ENCODE results near the gene ABTB1.
"Not testable (repeated sequence)": the region's sequence is repeated elsewhere in the genome, so short reads cannot be mapped to it uniquely, and the experiment has no call there.

ABTB1 gene

DNA sequence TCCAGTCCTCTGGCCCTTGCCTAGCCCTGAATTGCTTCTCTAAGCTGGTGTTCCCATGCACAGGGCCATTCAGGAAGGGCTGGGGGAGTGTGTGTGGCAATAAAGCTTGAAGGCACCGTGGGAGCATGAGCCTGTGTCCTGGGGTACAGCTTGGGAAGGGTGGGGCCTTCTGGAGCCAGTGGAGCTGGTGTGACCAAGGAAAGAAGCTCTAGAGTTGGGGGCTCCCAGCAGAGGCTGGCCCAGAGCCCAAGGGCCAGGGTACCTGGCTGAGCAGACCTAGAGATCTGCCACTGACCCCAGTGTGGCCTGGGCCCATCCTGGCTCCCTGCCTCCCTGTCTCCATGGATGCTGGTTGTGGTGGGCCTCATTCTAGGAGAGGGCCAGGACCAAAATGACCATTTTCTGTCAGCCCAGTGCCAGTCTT is 8.1 kb downstream of the ABTB1 start:
- H3K4me3 ChIP-seq (ENCODE audit: low read depth, low read length), result no peak overlapping the region
- no peaks in the 10 kb centered on the region for H3K27me3 ChIP-seq (ENCODE audit: control insufficient read depth, insufficient read depth, low read length)
- H3K4me1 ChIP-seq (ENCODE audit: control insufficient read depth, insufficient read depth, low read length), result peaks cover 4% of the 10 kb centered on the region; the same call in 1 of the 2 replicates
- H3K27ac ChIP-seq (ENCODE audit: low read depth, low read length), result no peak overlapping the region
- no peaks in the 10 kb centered on the region for H3K36me3 ChIP-seq (ENCODE audit: control insufficient read depth, insufficient read depth, low read length)
- no peaks in the 10 kb centered on the region for H3K9me3 ChIP-seq (ENCODE audit: control insufficient read depth, insufficient read depth, low read depth, low read length)
- H3K9ac ChIP-seq (ENCODE audit: low read length), result no peak overlapping the region

DNA sequence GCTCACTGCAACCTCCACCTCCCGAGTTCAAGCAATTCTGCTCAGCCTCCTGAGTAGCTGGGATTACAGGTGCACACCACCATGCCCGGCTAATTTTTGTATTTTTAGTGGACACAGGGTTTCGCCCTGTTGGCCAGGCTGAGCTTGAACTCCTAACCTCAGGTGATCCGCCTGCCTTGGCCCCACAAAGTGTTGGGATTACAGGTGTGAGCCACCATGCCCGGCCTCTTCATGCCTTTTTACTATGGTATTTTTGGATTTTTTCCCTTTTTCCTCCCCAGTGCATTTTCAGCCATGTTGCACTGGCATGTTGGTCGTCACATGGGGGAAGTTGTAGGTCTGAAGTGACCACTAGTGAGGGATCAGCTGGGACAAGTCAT is 9.4 kb downstream of the ABTB1 start:
- not testable (repeated sequence) for H3K9ac ChIP-seq (ENCODE audit: low read length); H3K36me3 ChIP-seq (ENCODE audit: control insufficient read depth, insufficient read depth, low read length); H3K27me3 ChIP-seq (ENCODE audit: control insufficient read depth, insufficient read depth, low read length); H3K9me3 ChIP-seq (ENCODE audit: control insufficient read depth, insufficient read depth, low read depth, low read length); H3K27ac ChIP-seq (ENCODE audit: low read depth, low read length); H3K4me3 ChIP-seq (ENCODE audit: low read depth, low read length); H3K4me1 ChIP-seq (ENCODE audit: control insufficient read depth, insufficient read depth, low read length)

DNA sequence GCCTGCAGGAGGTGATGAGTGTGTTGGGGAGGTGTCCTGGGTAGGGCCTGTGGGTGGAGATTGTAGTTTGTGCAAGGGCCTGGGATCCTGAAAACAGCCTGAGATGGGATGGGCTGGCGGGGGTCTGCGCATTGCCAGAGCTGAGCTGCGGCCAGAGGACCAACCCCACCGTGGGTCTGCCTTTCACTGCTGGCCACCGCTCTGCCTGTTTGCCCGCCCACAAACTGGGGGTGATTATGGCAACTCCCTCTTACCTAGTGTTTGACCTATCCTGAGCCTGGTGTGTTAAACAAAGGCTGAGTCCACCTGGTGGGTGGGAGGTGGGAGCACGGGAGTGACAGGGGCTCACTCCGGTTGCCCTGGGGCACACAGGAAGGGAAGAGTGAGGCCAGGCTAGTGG is 9.8 kb downstream of the ABTB1 start:
- Histone ChIP-seq H3K27me3 (ENCODE audit: control insufficient read depth, insufficient read depth, low read length) (no peaks in the 10 kb centered on the region), H3K4me1 (ENCODE audit: control insufficient read depth, insufficient read depth, low read length) (peaks cover 4% of the 10 kb centered on the region; the same call in 1 of the 2 replicates), H3K9me3 (ENCODE audit: control insufficient read depth, insufficient read depth, low read depth, low read length) (no peaks in the 10 kb centered on the region; the same call in 1 of the 2 replicates), H3K27ac (ENCODE audit: low read depth, low read length) (no peak overlapping the region), H3K4me3 (ENCODE audit: low read depth, low read length) (no peak overlapping the region), H3K36me3 (ENCODE audit: control insufficient read depth, insufficient read depth, low read length) (no peaks in the 10 kb centered on the region), H3K9ac (ENCODE audit: low read length) (no peak overlapping the region)

DNA sequence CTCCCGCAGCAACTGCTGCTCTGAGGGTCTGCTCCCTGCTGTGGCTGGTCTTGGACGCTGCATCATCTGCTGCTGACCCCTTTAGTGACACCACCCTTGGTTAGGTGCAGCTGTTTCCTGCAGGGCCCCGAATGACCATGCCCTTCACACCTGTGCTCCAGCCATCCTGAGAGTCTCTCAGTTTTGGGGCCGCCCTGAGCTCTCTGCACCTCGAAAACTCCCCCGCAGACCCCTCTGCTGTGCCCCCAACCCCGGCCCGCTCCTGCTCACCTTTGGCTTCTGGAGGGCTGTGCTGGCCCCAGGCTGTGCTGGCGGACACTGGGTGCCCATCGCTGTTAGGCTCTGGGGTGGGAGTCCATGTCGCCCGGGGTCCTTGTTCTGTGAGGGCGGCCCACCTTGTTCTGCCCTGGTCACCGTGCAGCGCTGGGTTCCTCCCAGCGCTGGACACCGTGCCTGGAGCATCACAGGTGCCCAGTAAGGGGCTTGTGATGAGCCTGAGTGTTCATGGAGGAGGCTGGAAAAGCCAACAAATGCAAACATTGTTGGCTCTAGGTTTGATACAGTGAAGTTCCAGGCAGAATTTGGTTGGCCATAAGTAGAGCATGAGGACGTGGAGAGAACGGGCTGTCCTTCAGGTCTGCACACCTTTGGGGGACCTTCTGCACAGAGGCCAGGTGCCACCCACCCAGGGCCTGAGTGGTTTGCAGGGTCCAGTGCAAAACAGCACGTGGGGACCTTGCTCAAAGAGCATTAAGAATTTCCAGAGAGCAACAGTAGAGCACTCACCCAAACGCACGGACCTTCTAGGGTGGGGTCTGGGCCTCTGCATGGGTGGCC is 12.3 kb downstream of the ABTB1 start:
- Histone ChIP-seq H3K9me3 (ENCODE audit: control insufficient read depth, insufficient read depth, low read depth, low read length) (no peaks in the 10 kb centered on the region; the same call in 1 of the 2 replicates), H3K4me1 (ENCODE audit: control insufficient read depth, insufficient read depth, low read length) (peaks cover 23% of the 10 kb centered on the region), H3K27me3 (ENCODE audit: control insufficient read depth, insufficient read depth, low read length) (no peaks in the 10 kb centered on the region), H3K27ac (ENCODE audit: low read depth, low read length) (no peak overlapping the region), H3K9ac (ENCODE audit: low read length) (no peak overlapping the region), H3K36me3 (ENCODE audit: control insufficient read depth, insufficient read depth, low read length) (no peaks in the 10 kb centered on the region), H3K4me3 (ENCODE audit: low read depth, low read length) (no peak overlapping the region)

DNA sequence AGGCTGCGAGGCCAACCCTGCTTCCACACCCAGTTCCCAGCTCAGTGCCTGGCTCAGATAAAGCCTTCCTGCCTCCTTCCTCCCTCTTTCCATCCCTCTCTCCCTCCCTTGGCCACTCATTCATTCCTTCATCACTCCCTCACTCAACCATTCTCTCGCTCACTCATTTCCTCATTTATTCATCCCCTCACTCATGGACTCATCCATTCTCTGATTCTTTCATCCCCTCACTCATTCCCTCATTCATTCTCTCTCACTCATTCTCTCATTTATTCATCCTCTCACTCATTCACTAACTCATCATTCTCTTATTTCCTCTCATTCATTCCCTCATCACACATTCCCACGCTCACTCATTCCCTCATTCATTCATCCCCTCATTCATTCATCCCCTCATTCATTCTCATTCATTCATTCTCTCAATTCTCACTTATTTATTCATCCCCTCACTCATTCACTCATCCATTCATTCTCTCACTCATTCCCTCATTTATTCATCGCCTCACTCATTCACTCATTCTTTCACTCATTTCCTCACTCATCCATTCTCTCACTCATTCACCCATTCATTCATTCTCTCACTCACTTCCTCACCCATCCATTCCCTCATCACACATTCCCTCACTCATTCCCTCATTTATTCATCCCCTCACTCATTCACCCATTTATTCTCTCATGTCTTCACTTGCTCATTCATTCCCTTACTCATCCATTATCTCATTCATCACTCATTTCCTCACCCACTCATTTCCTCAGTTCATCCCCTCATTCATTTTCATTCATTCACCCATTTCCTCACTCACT is 13.2 kb downstream of the ABTB1 start:
- H3K27me3 ChIP-seq (ENCODE audit: control insufficient read depth, insufficient read depth, low read length), result no peaks in the 10 kb centered on the region
- no peak overlapping the region for H3K9ac ChIP-seq (ENCODE audit: low read length)
- H3K4me3 ChIP-seq (ENCODE audit: low read depth, low read length), result no peak overlapping the region
- H3K4me1 ChIP-seq (ENCODE audit: control insufficient read depth, insufficient read depth, low read length), result peaks cover 30% of the 10 kb centered on the region
- H3K27ac ChIP-seq (ENCODE audit: low read depth, low read length), result no peak overlapping the region
- H3K9me3 ChIP-seq (ENCODE audit: control insufficient read depth, insufficient read depth, low read depth, low read length), result no peaks in the 10 kb centered on the region; the same call in 1 of the 2 replicates
- H3K36me3 ChIP-seq (ENCODE audit: control insufficient read depth, insufficient read depth, low read length), result no peaks in the 10 kb centered on the region

DNA sequence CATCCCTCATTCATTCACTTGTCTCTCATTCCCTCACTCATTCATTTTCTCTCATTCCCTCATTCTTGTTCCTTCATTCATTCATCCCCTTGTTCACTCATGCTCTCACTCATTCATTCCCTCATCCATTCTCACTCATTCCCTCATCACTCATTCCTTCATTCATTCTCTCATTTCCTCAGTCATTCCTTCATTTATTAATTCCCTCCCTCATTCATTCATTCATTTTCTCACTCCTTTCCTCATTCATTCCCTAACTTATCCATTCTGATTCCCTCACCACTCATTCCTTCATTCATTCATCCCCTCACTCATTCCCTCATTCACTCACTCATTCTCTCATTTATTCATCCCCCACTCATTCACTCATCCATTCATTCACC is 13.8 kb downstream of the ABTB1 start:
- Histone ChIP-seq H3K4me3 (ENCODE audit: low read depth, low read length) (no peak overlapping the region), H3K27me3 (ENCODE audit: control insufficient read depth, insufficient read depth, low read length) (no peaks in the 10 kb centered on the region), H3K9me3 (ENCODE audit: control insufficient read depth, insufficient read depth, low read depth, low read length) (no peaks in the 10 kb centered on the region; the same call in 1 of the 2 replicates), H3K36me3 (ENCODE audit: control insufficient read depth, insufficient read depth, low read length) (no peaks in the 10 kb centered on the region), H3K4me1 (ENCODE audit: control insufficient read depth, insufficient read depth, low read length) (peaks cover 30% of the 10 kb centered on the region), H3K27ac (ENCODE audit: low read depth, low read length) (no peak overlapping the region), H3K9ac (ENCODE audit: low read length) (no peak overlapping the region)

DNA sequence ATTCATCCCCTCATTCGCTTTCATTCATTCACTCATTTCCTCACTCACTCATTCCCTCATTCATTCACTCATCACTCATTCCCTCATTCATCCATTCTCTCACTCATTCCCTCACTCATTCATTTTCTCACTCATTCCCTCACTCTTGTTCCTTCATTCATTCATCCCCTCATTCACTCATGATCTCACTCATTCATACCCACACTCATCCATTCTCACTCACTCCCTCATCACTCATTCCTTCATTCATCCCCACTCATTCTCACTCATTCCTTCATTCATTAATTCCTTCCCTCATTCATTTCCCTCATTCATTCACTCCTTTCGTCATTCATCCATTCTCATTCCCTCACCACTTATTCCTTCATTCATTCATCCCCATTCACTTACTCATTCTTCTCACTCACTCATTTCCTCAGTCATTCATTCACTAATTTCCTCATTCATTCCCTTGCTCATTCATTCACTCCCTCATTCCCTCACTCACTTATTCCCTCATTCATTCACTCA is 14.5 kb downstream of the ABTB1 start:
- Histone ChIP-seq H3K9me3 (ENCODE audit: control insufficient read depth, insufficient read depth, low read depth, low read length) (no peaks in the 10 kb centered on the region; the same call in 1 of the 2 replicates), H3K27ac (ENCODE audit: low read depth, low read length) (no peak overlapping the region), H3K4me1 (ENCODE audit: control insufficient read depth, insufficient read depth, low read length) (peaks cover 30% of the 10 kb centered on the region), H3K36me3 (ENCODE audit: control insufficient read depth, insufficient read depth, low read length) (no peaks in the 10 kb centered on the region), H3K27me3 (ENCODE audit: control insufficient read depth, insufficient read depth, low read length) (no peaks in the 10 kb centered on the region), H3K4me3 (ENCODE audit: low read depth, low read length) (no peak overlapping the region), H3K9ac (ENCODE audit: low read length) (no peak overlapping the region)

DNA sequence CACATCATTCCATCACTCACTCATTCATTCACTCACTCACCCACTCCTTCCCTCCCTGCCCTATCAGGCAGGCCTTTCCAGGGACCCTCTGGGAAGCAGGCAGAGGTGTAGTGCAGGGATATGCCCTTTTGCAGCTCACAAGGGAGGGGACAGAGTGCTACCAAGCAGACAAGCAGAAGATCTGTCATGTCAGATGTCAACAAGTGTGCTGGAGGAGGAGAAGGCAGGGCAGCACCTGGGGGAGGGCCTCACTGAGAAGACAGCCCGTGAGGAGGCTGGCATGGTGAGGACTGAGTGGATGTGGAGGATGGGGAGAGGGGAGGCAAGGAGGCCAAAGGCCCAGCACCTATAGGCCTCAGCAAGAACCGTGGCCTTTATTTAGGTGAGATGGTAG is 15.3 kb downstream of the ABTB1 start:
- no peak overlapping the region for H3K9ac ChIP-seq (ENCODE audit: low read length)
- H3K36me3 ChIP-seq (ENCODE audit: control insufficient read depth, insufficient read depth, low read length), result no peaks in the 10 kb centered on the region
- no peak overlapping the region for H3K27ac ChIP-seq (ENCODE audit: low read depth, low read length)
- H3K4me3 ChIP-seq (ENCODE audit: low read depth, low read length), result no peak overlapping the region
- H3K9me3 ChIP-seq (ENCODE audit: control insufficient read depth, insufficient read depth, low read depth, low read length), result no peaks in the 10 kb centered on the region; the same call in 1 of the 2 replicates
- H3K4me1 ChIP-seq (ENCODE audit: control insufficient read depth, insufficient read depth, low read length), result peaks cover 26% of the 10 kb centered on the region
- H3K27me3 ChIP-seq (ENCODE audit: control insufficient read depth, insufficient read depth, low read length), result no peaks in the 10 kb centered on the region

DNA sequence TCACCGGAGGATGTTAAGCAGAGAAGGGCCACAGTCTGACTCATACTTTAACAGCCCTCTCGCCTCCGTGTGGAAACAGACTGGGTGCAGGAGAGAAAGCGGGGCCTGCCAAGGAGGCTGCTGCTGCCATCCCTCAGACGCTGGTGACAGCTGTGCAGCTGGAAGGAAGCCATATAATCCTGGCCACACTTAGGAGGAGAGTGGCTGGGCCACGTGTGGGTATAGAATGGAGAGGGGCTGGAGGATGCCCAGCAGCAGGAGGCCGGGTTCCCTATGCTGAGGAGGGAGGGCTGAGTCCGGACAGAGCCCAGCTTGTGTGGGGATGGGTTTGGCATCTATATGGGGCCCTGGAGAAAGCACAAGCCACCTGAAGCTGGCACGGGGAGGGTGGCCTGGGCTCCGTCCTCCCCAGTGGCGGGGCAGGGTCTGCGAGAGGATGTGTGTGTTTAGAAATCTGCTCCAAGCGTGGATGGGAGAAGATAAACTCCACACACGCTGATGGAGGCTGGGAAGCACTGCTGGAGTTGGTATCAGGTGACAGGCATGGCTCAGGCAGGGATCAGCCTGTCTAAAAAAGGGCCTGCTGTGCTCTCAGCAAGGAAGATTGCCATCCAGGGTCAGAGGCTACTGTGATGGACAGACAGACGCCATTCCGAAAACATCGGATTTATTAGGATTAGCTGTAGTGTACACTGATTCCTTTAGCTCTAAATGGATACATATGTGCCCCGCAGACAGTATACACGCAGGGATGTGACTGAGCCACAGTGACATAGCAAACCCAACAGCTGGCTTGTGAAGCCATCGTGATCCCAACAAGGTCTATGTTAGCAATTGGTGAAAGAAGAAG is 15.9 kb downstream of the ABTB1 start:
- H3K27me3 ChIP-seq (ENCODE audit: control insufficient read depth, insufficient read depth, low read length), result no peaks in the 10 kb centered on the region
- peaks cover 26% of the 10 kb centered on the region for H3K4me1 ChIP-seq (ENCODE audit: control insufficient read depth, insufficient read depth, low read length)
- H3K4me3 ChIP-seq (ENCODE audit: low read depth, low read length), result no peak overlapping the region
- no peaks in the 10 kb centered on the region; the same call in 1 of the 2 replicates for H3K9me3 ChIP-seq (ENCODE audit: control insufficient read depth, insufficient read depth, low read depth, low read length)
- H3K27ac ChIP-seq (ENCODE audit: low read depth, low read length), result no peak overlapping the region
- no peaks in the 10 kb centered on the region for H3K36me3 ChIP-seq (ENCODE audit: control insufficient read depth, insufficient read depth, low read length)
- H3K9ac ChIP-seq (ENCODE audit: low read length), result no peak overlapping the region

DNA sequence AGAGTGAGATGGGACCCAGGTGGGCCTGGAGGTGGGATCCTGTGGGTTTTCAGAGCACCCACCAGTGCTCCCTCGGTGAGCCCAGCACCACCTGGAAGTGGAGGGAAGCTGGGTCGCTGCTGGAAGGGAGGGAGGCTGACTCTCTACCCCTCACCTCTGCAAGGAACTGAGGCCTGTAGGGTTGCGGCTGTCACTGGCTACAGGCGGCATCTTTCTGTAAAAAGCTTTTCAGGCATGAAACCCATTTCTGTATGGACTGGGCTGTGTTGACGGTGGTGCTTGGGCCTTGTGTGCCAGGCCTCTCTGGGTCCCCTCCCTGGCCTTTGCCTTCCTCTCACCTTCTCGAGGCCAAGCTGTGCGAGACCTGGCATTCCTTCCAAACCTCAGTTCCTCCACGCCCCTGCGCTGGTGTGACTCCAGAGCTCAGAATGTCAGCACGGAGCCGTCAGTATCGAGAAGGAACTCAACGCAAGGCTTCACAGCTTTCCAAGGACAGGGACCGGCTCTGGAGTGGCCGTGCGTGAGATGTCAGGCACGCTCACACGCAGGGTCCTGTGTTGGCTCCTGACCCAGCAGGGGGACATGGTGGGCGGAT is 16.6 kb downstream of the ABTB1 start:
- H3K4me1 ChIP-seq (ENCODE audit: control insufficient read depth, insufficient read depth, low read length), result peaks cover 26% of the 10 kb centered on the region
- H3K27me3 ChIP-seq (ENCODE audit: control insufficient read depth, insufficient read depth, low read length), result no peaks in the 10 kb centered on the region
- H3K36me3 ChIP-seq (ENCODE audit: control insufficient read depth, insufficient read depth, low read length), result no peaks in the 10 kb centered on the region
- no peak overlapping the region for H3K4me3 ChIP-seq (ENCODE audit: low read depth, low read length)
- no peak overlapping the region for H3K27ac ChIP-seq (ENCODE audit: low read depth, low read length)
- H3K9ac ChIP-seq (ENCODE audit: low read length), result no peak overlapping the region
- no peaks in the 10 kb centered on the region; the same call in 1 of the 2 replicates for H3K9me3 ChIP-seq (ENCODE audit: control insufficient read depth, insufficient read depth, low read depth, low read length)

All from HUES6 (cell line).